Astrocyte (in vitro differentiated cells and primary cell): ENCODE results near the gene SLC25A13. TPM values are rescaled to one million over a fixed set of nuclear protein-coding genes. Genes with fewer than 3 reads are reported as not detected.

Experiments used
- DNase-seq: peaks from one replicate; pipeline ENCODE4 v3.0.0-alpha.2; 2010; ENCODE audit warnings: low read depth
- FAIRE-seq: peaks from 2 replicates; lab custom pipeline; 2011; peaks lifted over from hg19 to GRCh38; lab: Jason Lieb, UNC
- H2AFZ ChIP-seq: 2 replicates; pipeline ENCODE4 v1.6.0; 2012; ENCODE audit warnings: low read depth, low read length, inconsistent platforms
- H3K27ac ChIP-seq: 2 replicates; pipeline ENCODE4 v1.5.1; 2011; ENCODE audit warnings: low read depth, low read length, inconsistent platforms
- H3K27me3 ChIP-seq: 2 replicates; pipeline ENCODE4 v1.6.0; 2011; ENCODE audit warnings: low read length, inconsistent platforms; ENCODE audit not compliant: insufficient read depth
- H3K36me3 ChIP-seq: 2 replicates; pipeline ENCODE4 v1.5.1; 2011; ENCODE audit warnings: low read length, inconsistent platforms; ENCODE audit not compliant: insufficient read depth
- H3K4me1 ChIP-seq: 2 replicates; pipeline ENCODE4 v1.5.1; 2011; ENCODE audit warnings: low read length, inconsistent platforms; ENCODE audit not compliant: insufficient read depth
- H3K4me2 ChIP-seq: 2 replicates; pipeline ENCODE4 v1.6.0; 2012; ENCODE audit warnings: low read length, inconsistent platforms
- H3K4me3 ChIP-seq: 2 replicates; pipeline ENCODE4 v1.5.1; 2011; ENCODE audit warnings: low read depth, mild to moderate bottlenecking, low read length, inconsistent platforms; ENCODE audit not compliant: insufficient read depth
- H3K79me2 ChIP-seq: 2 replicates; pipeline ENCODE4 v1.6.0; 2012; ENCODE audit warnings: mild to moderate bottlenecking, low read length, inconsistent platforms; ENCODE audit not compliant: insufficient read depth
- H3K9ac ChIP-seq: 2 replicates; pipeline ENCODE4 v1.6.0; 2012; ENCODE audit warnings: mild to moderate bottlenecking, low read length, inconsistent platforms
- H3K9me3 ChIP-seq: 2 replicates; pipeline ENCODE4 v1.5.1; 2012; ENCODE audit warnings: low read depth, mild to moderate bottlenecking, low read length, inconsistent platforms; ENCODE audit not compliant: insufficient read depth
- H4K20me1 ChIP-seq: 2 replicates; pipeline ENCODE4 v1.6.0; 2012; ENCODE audit warnings: low read length, inconsistent platforms; ENCODE audit not compliant: insufficient read depth
- H3K27ac Mint-ChIP-seq: one replicate; pipeline ENCODE4 v1.8.0; 2021; ENCODE audit warnings: mild to moderate bottlenecking, mixed read lengths; ENCODE audit not compliant: unreplicated experiment
- H3K27me3 Mint-ChIP-seq: one replicate; pipeline ENCODE4 v1.8.0; 2021; ENCODE audit warnings: low read depth, mixed read lengths; ENCODE audit not compliant: unreplicated experiment
- H3K36me3 Mint-ChIP-seq: one replicate; pipeline ENCODE4 v1.8.0; 2021; ENCODE audit warnings: low read depth, mixed read lengths; ENCODE audit not compliant: unreplicated experiment
- H3K4me1 Mint-ChIP-seq: one replicate; pipeline ENCODE4 v1.8.0; 2021; ENCODE audit warnings: low read depth, mixed read lengths; ENCODE audit not compliant: unreplicated experiment
- H3K4me3 Mint-ChIP-seq: one replicate; pipeline ENCODE4 v1.8.0; 2021; ENCODE audit warnings: mild to moderate bottlenecking, moderate library complexity, mixed read lengths; ENCODE audit not compliant: unreplicated experiment
- H3K9me3 Mint-ChIP-seq: one replicate; pipeline ENCODE4 v1.8.0; 2021; ENCODE audit warnings: mild to moderate bottlenecking, mixed read lengths; ENCODE audit not compliant: unreplicated experiment
- EZH2 ChIP-seq: IDR thresholded peaks from 2 replicates; pipeline ENCODE4 v1.6.1; 2012; ENCODE audit warnings: mild to moderate bottlenecking, low read length, inconsistent platforms; ENCODE audit not compliant: insufficient read depth
- total RNA-seq: library from RNA; stranded (reverse); gene quantifications from 2 replicates; pipeline ENCODE4 v1.2.1, GENCODE V29; 2021
- TF ChIP-seq, protein P1 (sequence below): IDR thresholded peaks from 2 replicates; pipeline ENCODE4 v1.5.1; 2011; ENCODE audit warnings: low read depth, mild to moderate bottlenecking, inconsistent platforms, low read length, moderate library complexity; ENCODE audit not compliant: insufficient read depth

SLC25A13 gene
- total RNA-seq, 1 donor from 2014 or later, result 58.1 TPM

DNA sequence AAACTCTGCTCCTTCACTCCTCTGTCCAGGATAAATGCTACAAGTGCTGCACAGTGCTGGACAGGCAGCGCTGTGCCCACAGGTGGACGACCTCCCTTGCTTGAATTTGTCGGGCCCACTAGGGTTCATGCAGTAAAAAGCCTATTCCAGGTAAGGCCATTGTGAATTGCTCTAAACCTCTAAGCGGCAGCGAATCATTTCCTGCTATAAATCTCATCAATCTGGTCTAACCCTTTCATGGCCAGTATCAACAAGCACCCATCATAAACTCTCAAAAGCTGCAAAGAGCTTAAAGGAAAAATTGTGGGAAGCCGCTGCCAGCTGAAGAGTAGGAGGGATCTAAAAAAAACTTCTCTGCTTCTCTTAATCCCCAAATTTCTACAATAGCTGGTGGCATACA is 134.2 kb downstream of the SLC25A13 start:
- no peaks in the 10 kb centered on the region for H3K4me1 ChIP-seq
- peaks cover 5% of the 10 kb centered on the region for H3K36me3 ChIP-seq
- no peak overlapping the region for H3K9ac ChIP-seq
- H2AFZ ChIP-seq, result no peak overlapping the region
- no peak for FAIRE-seq
- H3K4me1 Mint-ChIP-seq, result peaks cover 5% of the 10 kb centered on the region
- no peaks in the 10 kb centered on the region for H3K27me3 Mint-ChIP-seq
- no peaks in the 10 kb centered on the region for H4K20me1 ChIP-seq
- H3K9me3 Mint-ChIP-seq, result no peaks in the 10 kb centered on the region
- no peak overlapping the region for H3K27ac Mint-ChIP-seq
- H3K4me3 Mint-ChIP-seq, result no peak overlapping the region
- no peaks in the 10 kb centered on the region for H3K9me3 ChIP-seq
- no peaks in the 10 kb centered on the region for H3K79me2 ChIP-seq
- no peak overlapping the region for H3K4me3 ChIP-seq
- H3K36me3 Mint-ChIP-seq, result peaks cover 9% of the 10 kb centered on the region
- no peaks in the 10 kb centered on the region for H3K27me3 ChIP-seq
- DNase-seq, result no peak
- no peak overlapping the region for H3K27ac ChIP-seq
- TF ChIP-seq, protein P1, sequence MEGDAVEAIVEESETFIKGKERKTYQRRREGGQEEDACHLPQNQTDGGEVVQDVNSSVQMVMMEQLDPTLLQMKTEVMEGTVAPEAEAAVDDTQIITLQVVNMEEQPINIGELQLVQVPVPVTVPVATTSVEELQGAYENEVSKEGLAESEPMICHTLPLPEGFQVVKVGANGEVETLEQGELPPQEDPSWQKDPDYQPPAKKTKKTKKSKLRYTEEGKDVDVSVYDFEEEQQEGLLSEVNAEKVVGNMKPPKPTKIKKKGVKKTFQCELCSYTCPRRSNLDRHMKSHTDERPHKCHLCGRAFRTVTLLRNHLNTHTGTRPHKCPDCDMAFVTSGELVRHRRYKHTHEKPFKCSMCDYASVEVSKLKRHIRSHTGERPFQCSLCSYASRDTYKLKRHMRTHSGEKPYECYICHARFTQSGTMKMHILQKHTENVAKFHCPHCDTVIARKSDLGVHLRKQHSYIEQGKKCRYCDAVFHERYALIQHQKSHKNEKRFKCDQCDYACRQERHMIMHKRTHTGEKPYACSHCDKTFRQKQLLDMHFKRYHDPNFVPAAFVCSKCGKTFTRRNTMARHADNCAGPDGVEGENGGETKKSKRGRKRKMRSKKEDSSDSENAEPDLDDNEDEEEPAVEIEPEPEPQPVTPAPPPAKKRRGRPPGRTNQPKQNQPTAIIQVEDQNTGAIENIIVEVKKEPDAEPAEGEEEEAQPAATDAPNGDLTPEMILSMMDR, result no peak
- TF ChIP-seq EZH2, result no peak
- no peak overlapping the region for H3K4me2 ChIP-seq

DNA sequence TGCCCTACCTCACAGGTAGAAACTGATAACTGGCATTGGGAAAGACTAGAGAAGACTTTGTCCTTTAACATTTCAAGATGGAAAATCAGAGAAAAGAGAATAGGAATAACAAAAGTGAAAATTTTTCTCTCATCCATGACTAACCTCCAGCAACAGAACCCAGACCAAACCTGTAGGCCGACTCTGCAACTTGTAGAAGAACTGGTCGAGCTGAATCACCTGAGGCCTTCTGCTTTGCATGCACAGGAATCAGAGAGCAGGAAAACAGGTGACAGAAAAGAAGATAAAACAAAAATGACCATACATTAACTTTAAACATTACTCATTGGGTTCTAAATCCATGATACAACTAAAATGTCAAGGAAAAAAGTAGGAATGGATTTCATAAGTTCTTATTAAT is 137.1 kb downstream of the SLC25A13 start:
- Histone ChIP-seq H3K27me3 (no peaks in the 10 kb centered on the region), H3K4me1 (no peaks in the 10 kb centered on the region), H2AFZ (no peak overlapping the region), H3K4me3 (no peak overlapping the region), H3K9me3 (no peaks in the 10 kb centered on the region), H3K79me2 (no peaks in the 10 kb centered on the region), H4K20me1 (no peaks in the 10 kb centered on the region), H3K36me3 (peaks cover 5% of the 10 kb centered on the region), H3K27ac (no peak overlapping the region), H3K9ac (no peak overlapping the region), H3K4me2 (no peak overlapping the region)
- DNase-seq, result no peak
- H3K4me1 Mint-ChIP-seq, result peaks cover 7% of the 10 kb centered on the region
- no peaks in the 10 kb centered on the region for H3K27me3 Mint-ChIP-seq
- H3K4me3 Mint-ChIP-seq, result no peak overlapping the region
- no peak for FAIRE-seq
- TF ChIP-seq EZH2, result no peak
- TF ChIP-seq, protein P1, result no peak
- H3K27ac Mint-ChIP-seq, result no peak overlapping the region
- peaks cover 9% of the 10 kb centered on the region for H3K36me3 Mint-ChIP-seq
- no peaks in the 10 kb centered on the region for H3K9me3 Mint-ChIP-seq

DNA sequence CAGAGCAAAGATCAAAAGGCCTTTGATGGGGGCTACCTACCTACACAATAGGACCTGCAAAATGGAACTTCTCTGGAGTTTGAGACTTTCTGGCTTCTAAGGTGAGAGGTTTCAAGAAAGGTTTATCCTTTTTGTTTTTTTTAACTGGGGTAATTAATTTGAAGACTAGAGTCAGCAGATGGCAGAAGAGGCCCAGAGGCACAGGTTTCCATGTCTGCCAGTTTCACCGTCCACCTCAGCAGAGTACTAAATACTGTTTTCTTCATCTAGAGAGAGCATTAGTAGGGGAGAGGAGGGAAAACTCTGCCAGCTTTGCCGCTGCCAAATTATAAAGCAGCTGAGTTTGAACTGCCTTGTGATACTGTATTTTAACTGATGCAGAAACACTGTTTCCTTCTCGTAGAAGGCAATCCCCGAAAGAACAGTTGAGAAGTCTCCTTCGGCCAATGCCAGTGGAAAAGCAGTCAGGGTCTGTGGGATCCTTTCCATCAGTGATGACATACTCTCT is 138.7 kb downstream of the SLC25A13 start:
- Histone ChIP-seq H3K36me3 (peaks cover 5% of the 10 kb centered on the region), H3K79me2 (no peaks in the 10 kb centered on the region), H3K4me2 (no peak overlapping the region), H3K9me3 (no peaks in the 10 kb centered on the region), H3K4me3 (no peak overlapping the region), H3K27me3 (no peaks in the 10 kb centered on the region), H4K20me1 (no peaks in the 10 kb centered on the region), H3K4me1 (no peaks in the 10 kb centered on the region), H3K9ac (no peak overlapping the region), H3K27ac (no peak overlapping the region), H2AFZ (no peak overlapping the region)
- peaks cover 6% of the 10 kb centered on the region for H3K36me3 Mint-ChIP-seq
- no peaks in the 10 kb centered on the region for H3K27me3 Mint-ChIP-seq
- H3K9me3 Mint-ChIP-seq, result no peaks in the 10 kb centered on the region
- no peak overlapping the region for H3K27ac Mint-ChIP-seq
- no peak for TF ChIP-seq EZH2
- TF ChIP-seq, protein P1, result no peak
- H3K4me3 Mint-ChIP-seq, result no peak overlapping the region
- FAIRE-seq, result no peak
- H3K4me1 Mint-ChIP-seq, result peaks cover 16% of the 10 kb centered on the region
- DNase-seq, result no peak
